NCI-H1417 (cell line): ENCODE measurements around the gene POLR2E.

Source experiments
- DNase-seq, 3 experiments: peaks; one replicate each; lab custom pipeline; 2025; lab: John Stamatoyannopoulos, UW

Gene POLR2E

GRCh38 chr19:1046836-1047695 lies 48.1 kb downstream of the POLR2E start:
- no peak for DNase-seq

GRCh38 chr19:1046117-1046626 lies 49.0 kb downstream of the POLR2E start:
- DNase-seq, result no peak

DNA sequence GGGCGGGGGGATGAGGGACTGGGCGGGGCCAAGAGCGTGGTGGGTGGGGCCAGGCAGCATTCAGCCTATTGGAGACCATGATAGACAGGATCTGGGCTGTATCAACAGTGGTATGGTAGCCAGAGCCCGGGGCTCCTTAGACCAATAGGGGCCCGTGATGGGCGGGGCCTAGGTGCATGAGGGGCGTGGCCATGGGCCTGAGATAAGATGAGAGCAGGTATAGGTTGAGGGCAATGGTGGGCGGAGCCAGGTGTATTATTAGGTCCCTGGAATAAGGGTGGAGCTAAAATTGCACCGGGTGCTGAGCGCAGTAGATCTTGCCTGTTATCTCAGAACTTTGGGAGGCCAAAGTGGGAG lies 50.0 kb downstream of the POLR2E start:
- DNase-seq, result no peak

- no peak for DNase-seq
Observed at GRCh38 chr19:1042689-1043511, 52.3 kb downstream of the POLR2E start.

DNA sequence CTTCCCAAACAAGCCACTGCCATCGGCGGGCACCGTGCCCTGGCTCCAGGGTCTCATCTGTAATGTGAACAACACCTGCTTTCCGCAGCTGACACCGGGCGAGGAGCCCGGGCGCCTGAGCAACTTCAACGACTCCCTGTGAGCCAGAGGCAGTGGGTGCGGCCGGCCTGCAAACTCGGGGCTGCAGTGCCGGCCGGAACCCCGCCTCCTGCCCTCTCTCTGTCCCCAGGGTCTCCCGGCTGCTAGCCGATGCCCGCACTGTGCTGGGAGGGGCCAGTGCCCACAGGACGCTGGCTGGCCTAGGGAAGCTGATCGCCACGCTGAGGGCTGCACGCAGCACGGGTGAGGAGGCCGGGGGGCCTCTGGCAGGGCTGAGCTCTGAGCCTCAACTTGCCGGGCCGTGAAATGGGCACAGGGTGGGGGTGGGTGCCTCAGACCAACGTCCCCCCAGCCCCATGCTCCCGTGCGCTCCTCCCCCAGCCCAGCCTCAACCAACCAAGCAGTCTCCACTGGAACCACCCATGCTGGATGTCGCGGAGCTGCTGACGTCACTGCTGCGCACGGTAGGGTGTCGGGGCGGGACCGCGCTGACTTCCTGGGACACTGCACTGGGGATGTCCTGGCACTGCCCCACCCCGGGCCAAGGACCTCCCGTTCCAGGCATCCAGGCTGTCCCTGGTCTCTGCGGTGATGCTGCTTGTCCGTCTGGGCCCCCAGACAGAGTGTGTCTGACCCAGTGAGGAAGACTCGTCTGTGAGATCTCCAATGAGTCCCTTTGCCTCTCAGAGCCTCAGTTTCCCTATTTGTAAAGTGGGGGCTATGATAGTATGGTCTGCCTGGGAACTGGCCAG lies 53.1 kb downstream of the POLR2E start:
- no peak for DNase-seq

- no peak for DNase-seq
Observed at GRCh38 chr19:1041272-1041834, 53.8 kb downstream of the POLR2E start.

DNA sequence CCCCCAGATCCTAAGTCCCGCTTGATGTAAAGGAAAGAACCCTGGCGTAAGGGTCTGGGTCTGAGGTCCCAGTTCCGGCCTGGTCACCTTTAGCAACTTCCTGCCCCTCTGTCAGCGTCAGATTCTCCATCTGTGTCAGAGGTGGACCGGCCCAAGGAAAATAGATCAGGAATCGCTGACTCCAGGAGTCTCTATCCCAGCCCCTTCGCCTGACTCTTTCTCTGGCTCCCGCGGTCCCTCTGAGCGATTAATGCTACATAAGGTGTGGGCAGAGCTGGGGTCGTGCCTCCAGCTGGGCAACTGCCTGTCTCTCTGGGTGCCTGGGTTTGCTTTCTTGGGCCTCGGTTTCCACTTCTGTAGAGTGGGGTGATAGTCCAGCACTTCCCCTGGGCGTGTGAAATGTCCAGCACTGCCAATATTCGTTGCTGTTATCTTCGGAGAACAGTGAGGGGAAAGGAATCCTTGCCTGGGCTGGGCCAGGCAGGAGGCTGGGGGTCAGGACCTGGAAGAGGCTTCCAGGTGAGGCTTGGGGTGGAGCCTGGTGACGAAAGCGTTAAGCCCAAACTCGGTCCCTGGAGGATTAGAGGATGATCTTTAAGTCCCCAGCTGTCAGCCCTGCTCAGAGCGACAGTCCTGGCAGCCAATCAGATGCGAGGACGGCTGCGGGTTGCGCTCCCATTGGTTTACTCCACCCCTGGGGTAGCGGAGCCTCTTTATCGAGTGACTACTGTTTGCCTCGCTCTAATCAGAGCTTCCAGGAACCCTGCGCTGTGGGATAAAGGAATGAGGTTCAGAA lies 54.5 kb downstream of the POLR2E start:
- peak; percentile 86 to 96 (median 92) for DNase-seq

- DNase-seq, result peak; percentile 99 to 100 (median 100)
Observed at GRCh38 chr19:1039646-1040475, 55.3 kb downstream of the POLR2E start, which contains the start of gene ABCA7. Gene ABCA7 (plus strand): TSS chr19:1040107. CDS start chr19:1041362, 1,255 bp downstream.

- no peak for DNase-seq
Observed at GRCh38 chr19:1038978-1039645, 56.1 kb downstream of the POLR2E start.

GRCh38 chr19:1037621-1038064 lies 57.5 kb downstream of the POLR2E start:
- no peak for DNase-seq
